KMS-11 (cell line): ENCODE data around the gene CRYBG3.

Experiments
- H2AFZ ChIP-seq: fragments of 200-600 bp; sonication (generic); 2 replicates; pipeline ENCODE4 v1.6.1; 2016; ENCODE audit warnings: antibody characterized with exemption, mixed run types, low read depth
- H3K27ac ChIP-seq: fragments of 200-600 bp; sonication (generic); 2 replicates; pipeline ENCODE4 v1.6.1; 2016; ENCODE audit warnings: mild to moderate bottlenecking, mixed run types
- H3K27me3 ChIP-seq: fragments of 200-600 bp; sonication (generic); 2 replicates; pipeline ENCODE4 v1.6.1; 2017; ENCODE audit warnings: mild to moderate bottlenecking, low read depth, mixed run types, moderate library complexity; ENCODE audit not compliant: insufficient read depth
- H3K36me3 ChIP-seq: fragments of 200-600 bp; sonication (generic); 2 replicates; pipeline ENCODE4 v1.6.1; 2017; ENCODE audit warnings: mild to moderate bottlenecking, mixed run types; ENCODE audit not compliant: insufficient read depth
- H3K4me1 ChIP-seq: fragments of 200-600 bp; sonication (generic); 2 replicates; pipeline ENCODE4 v1.6.1; 2016; ENCODE audit warnings: mild to moderate bottlenecking, low read depth, mixed run types; ENCODE audit not compliant: poor library complexity, severe bottlenecking
- H3K4me2 ChIP-seq: fragments of 200-600 bp; sonication (generic); 2 replicates; pipeline ENCODE4 v1.7.0; 2016; ENCODE audit warnings: mild to moderate bottlenecking, mixed run types
- H3K4me3 ChIP-seq: fragments of 200-600 bp; sonication (generic); IDR thresholded peaks from 2 replicates; pipeline ENCODE4 v1.6.1; 2017; ENCODE audit warnings: low read depth, low read length, mixed read lengths; ENCODE audit not compliant: insufficient read depth
- H3K79me2 ChIP-seq: fragments of 200-600 bp; sonication (generic); 2 replicates; pipeline ENCODE4 v1.6.1; 2016; ENCODE audit warnings: low read depth, mixed run types; ENCODE audit not compliant: insufficient read depth
- H3K9ac ChIP-seq: fragments of 200-600 bp; sonication (generic); 2 replicates; pipeline ENCODE4 v1.6.1; 2016; ENCODE audit warnings: mild to moderate bottlenecking, mixed run types
- H4K20me1 ChIP-seq: fragments of 200-600 bp; sonication (generic); 2 replicates; pipeline ENCODE4 v1.6.1; 2016; ENCODE audit warnings: mild to moderate bottlenecking, mixed run types; ENCODE audit not compliant: insufficient read depth
- TF ChIP-seq, protein P1 (sequence below): fragments of 200-600 bp; sonication (generic); conservative IDR thresholded peaks from 2 replicates; pipeline ENCODE4 v1.6.1; 2017; ENCODE audit warnings: low read depth, mild to moderate bottlenecking, antibody characterized with exemption, low read length, moderate library complexity, mixed read lengths

CRYBG3 gene

DNA sequence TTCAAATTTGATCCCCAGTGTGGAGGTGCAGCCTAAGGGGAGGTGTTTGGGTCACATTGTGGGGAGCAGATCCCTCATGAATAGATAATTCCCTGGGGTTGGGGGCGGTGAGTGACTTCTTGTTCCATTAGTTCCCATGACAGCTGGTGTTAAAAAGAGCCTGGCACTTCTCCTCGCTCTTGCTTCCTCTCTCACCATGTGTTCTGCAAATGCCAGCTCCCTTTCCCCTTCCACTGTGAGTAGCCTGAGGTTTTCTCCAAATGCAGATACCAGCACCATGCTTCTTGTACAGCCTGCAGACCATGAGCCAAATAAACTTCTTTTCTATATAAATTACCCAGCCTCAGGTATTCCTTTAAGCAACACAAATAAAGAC is 127.3 kb downstream of the CRYBG3 start:
- H3K79me2 ChIP-seq, result no peaks in the 10 kb centered on the region
- no peaks in the 10 kb centered on the region for H3K27me3 ChIP-seq
- H3K27ac ChIP-seq, result no peak overlapping the region
- no peak overlapping the region for H3K9ac ChIP-seq
- no peak overlapping the region for H3K4me3 ChIP-seq
- TF ChIP-seq, protein P1, sequence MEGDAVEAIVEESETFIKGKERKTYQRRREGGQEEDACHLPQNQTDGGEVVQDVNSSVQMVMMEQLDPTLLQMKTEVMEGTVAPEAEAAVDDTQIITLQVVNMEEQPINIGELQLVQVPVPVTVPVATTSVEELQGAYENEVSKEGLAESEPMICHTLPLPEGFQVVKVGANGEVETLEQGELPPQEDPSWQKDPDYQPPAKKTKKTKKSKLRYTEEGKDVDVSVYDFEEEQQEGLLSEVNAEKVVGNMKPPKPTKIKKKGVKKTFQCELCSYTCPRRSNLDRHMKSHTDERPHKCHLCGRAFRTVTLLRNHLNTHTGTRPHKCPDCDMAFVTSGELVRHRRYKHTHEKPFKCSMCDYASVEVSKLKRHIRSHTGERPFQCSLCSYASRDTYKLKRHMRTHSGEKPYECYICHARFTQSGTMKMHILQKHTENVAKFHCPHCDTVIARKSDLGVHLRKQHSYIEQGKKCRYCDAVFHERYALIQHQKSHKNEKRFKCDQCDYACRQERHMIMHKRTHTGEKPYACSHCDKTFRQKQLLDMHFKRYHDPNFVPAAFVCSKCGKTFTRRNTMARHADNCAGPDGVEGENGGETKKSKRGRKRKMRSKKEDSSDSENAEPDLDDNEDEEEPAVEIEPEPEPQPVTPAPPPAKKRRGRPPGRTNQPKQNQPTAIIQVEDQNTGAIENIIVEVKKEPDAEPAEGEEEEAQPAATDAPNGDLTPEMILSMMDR, result no peak
- H3K4me2 ChIP-seq, result no peak overlapping the region
- H4K20me1 ChIP-seq, result no peaks in the 10 kb centered on the region
- no peak overlapping the region for H2AFZ ChIP-seq
- no peaks in the 10 kb centered on the region for H3K4me1 ChIP-seq
- H3K36me3 ChIP-seq, result peaks cover 7% of the 10 kb centered on the region; the same call in 1 of the 2 replicates

DNA sequence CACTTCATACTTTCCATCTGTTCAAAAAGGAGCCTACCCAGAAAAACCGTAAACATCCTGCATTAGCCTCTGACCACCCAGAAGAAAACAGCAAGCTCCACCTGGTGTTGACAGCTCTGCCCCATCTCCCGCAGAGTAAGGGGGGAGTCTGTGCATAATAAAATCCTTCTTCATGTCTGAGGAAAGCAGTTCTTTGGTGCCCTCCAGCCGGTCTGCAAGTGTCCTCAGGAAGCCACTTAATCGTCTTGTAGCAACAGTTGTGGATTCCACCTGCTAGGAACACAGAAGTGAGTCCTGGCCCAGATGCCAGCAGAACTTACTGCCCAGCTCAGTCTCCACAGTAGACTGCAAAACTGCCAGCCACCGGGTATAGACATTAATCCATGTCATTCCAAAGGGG is 127.9 kb downstream of the CRYBG3 start:
- no peak overlapping the region for H2AFZ ChIP-seq
- H3K27me3 ChIP-seq, result no peaks in the 10 kb centered on the region
- TF ChIP-seq, protein P1, result no peak
- no peak overlapping the region for H3K9ac ChIP-seq
- H3K4me1 ChIP-seq, result no peaks in the 10 kb centered on the region
- no peaks in the 10 kb centered on the region for H3K79me2 ChIP-seq
- H3K27ac ChIP-seq, result no peak overlapping the region
- peaks cover 8% of the 10 kb centered on the region; the same call in 1 of the 2 replicates for H3K36me3 ChIP-seq
- H3K4me2 ChIP-seq, result no peak overlapping the region
- no peak overlapping the region for H3K4me3 ChIP-seq
- no peaks in the 10 kb centered on the region for H4K20me1 ChIP-seq

DNA sequence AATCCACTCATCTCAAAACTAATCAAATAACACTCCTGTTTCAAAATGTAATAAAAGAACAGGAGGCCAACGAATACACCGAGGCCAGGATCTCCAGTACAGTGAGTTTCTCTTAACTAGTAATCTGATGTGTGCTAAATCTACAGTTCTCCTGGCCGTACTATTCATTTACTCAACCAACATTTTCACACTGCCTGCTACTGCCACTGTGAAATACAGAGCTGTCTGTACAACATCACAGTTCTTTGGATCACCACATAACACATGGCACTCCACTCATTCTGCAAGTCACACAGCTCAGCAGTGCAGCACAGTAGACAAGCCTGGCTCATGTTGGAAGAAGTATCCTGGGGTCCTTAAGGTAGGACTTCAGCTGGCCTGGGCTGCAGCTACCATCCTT is 128.5 kb downstream of the CRYBG3 start:
- Histone ChIP-seq H3K4me1 (no peaks in the 10 kb centered on the region), H4K20me1 (no peaks in the 10 kb centered on the region), H3K4me3 (no peak overlapping the region), H2AFZ (no peak overlapping the region), H3K4me2 (no peak overlapping the region), H3K9ac (no peak overlapping the region), H3K36me3 (peaks cover 8% of the 10 kb centered on the region; the same call in 1 of the 2 replicates), H3K27ac (no peak overlapping the region), H3K27me3 (no peaks in the 10 kb centered on the region), H3K79me2 (no peaks in the 10 kb centered on the region)
- TF ChIP-seq, protein P1, result no peak

DNA sequence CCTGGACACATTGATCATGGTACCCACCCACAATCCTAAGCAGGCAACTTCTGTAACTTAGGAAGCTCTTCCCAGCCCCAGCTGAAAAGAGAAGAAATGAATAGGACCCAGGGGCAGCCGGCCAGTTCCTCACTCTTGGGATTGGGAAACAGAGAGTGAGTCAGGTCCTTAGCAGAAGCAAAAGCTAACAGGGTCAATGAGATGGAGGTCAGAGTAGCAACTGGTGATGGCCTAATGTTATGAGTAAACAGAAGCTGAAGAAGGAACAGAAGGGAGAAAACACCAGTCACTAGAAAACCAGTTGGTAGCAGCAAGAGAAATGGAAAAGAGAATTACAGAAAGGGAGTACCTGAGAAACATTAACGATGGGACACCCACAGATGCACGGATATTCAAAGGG is 130.5 kb downstream of the CRYBG3 start:
- Histone ChIP-seq H3K79me2 (no peaks in the 10 kb centered on the region), H3K27me3 (no peaks in the 10 kb centered on the region), H3K4me3 (no peak overlapping the region), H4K20me1 (no peaks in the 10 kb centered on the region), H3K36me3 (peaks cover 8% of the 10 kb centered on the region; the same call in 1 of the 2 replicates), H3K27ac (no peak overlapping the region), H3K4me2 (no peak overlapping the region), H3K4me1 (no peaks in the 10 kb centered on the region), H3K9ac (no peak overlapping the region), H2AFZ (no peak overlapping the region)
- TF ChIP-seq, protein P1, result no peak
